IMR-90 (cell line): ENCODE results near the gene MSANTD1. TPM values are rescaled to one million over a fixed set of nuclear protein-coding genes. Genes with fewer than 3 reads are reported as not detected.

ENCODE experiments used
- ATAC-seq: fragments of 200-7000 bp; cut with Tn5 transposase; 2 replicates; pipeline ENCODE4 v1.9.1; 2020; ENCODE audit warnings: low read depth, mild to moderate bottlenecking, moderate library complexity
- BruUV-seq: library from RNA; stranded (reverse); fragments of 400-500 nt; replicated peaks from 2 replicates; lab custom pipeline; 2021; lab: Mats Ljungman, UMichigan
- CTCF ChIA-PET: fragments of 300-600 bp; formaldehyde crosslinking; extraction: SDS; loops from one replicate; lab custom pipeline; 2021; ENCODE audit warnings: antibody characterized with exemption; lab: Yijun Ruan, JAX
- POLR2A ChIA-PET: fragments of 300-600 bp; sonication (Branson Sonifier 250); formaldehyde crosslinking; loops from one replicate; lab custom pipeline; 2022; ENCODE audit warnings: antibody characterized with exemption; ENCODE audit not compliant: unreplicated experiment; lab: Charles Lee
- DNase-seq: peaks from one replicate; pipeline ENCODE4 v3.0.0; 2013
- H2AFZ ChIP-seq: replicated peaks from 2 replicates; pipeline ENCODE3; 2013; ENCODE audit warnings: low read length, mild to moderate bottlenecking; ENCODE audit not compliant: poor library complexity
- H2AK5ac ChIP-seq: 2 replicates; pipeline ENCODE4 v1.6.1; 2013; ENCODE audit warnings: low read depth, low read length, inconsistent platforms
- H2AK9ac ChIP-seq: replicated peaks from 2 replicates; pipeline ENCODE3; 2013; ENCODE audit warnings: mild to moderate bottlenecking, low read depth, low read length, moderate library complexity; ENCODE audit not compliant: poor library complexity
- H2BK120ac ChIP-seq: 2 replicates; pipeline ENCODE4 v1.6.1; 2013; ENCODE audit warnings: low read depth, low read length, inconsistent platforms
- H2BK15ac ChIP-seq: 3 replicates; pipeline ENCODE4 v1.6.1; 2013; ENCODE audit warnings: low read depth, low read length, inconsistent platforms
- H2BK20ac ChIP-seq: 2 replicates; pipeline ENCODE4 v1.6.1; 2013; ENCODE audit warnings: low read depth, mild to moderate bottlenecking, inconsistent platforms, low read length, moderate library complexity
- H2BK5ac ChIP-seq: 2 replicates; pipeline ENCODE4 v1.6.1; 2013; ENCODE audit warnings: mild to moderate bottlenecking, low read depth, low read length, inconsistent platforms; ENCODE audit not compliant: poor library complexity, severe bottlenecking
- H3K14ac ChIP-seq: replicated peaks from 2 replicates; pipeline ENCODE4 v1.6.1; 2013; ENCODE audit warnings: low read depth, low read length, inconsistent platforms
- H3K18ac ChIP-seq: 2 replicates; pipeline ENCODE4 v1.6.1; 2013; ENCODE audit warnings: low read depth, low read length, control low read depth
- H3K23ac ChIP-seq: 2 replicates; pipeline ENCODE4 v1.6.1; 2013; ENCODE audit warnings: low read depth, low read length, inconsistent platforms
- H3K27ac ChIP-seq: 2 replicates; pipeline ENCODE4 v1.5.1; 2013; ENCODE audit warnings: mild to moderate bottlenecking, control low read depth, low read length; ENCODE audit not compliant: insufficient read depth
- H3K27me3 ChIP-seq: 2 replicates; pipeline ENCODE4 v1.6.1; 2013; ENCODE audit warnings: low read length; ENCODE audit not compliant: control insufficient read depth, insufficient read depth
- H3K36me3 ChIP-seq: 2 replicates; pipeline ENCODE4 v1.6.1; 2013; ENCODE audit warnings: low read length, mixed read lengths; ENCODE audit not compliant: control insufficient read depth, insufficient read depth
- H3K4ac ChIP-seq: 2 replicates; pipeline ENCODE4 v1.6.1; 2013; ENCODE audit warnings: low read depth, low read length, inconsistent platforms
- H3K4me1 ChIP-seq: 2 replicates; pipeline ENCODE4 v1.6.1; 2013; ENCODE audit warnings: low read length, mixed read lengths; ENCODE audit not compliant: control insufficient read depth, insufficient read depth
- H3K4me2 ChIP-seq: 2 replicates; pipeline ENCODE4 v1.6.1; 2013; ENCODE audit warnings: low read depth, mild to moderate bottlenecking, control low read depth, low read length, moderate library complexity
- H3K4me3 ChIP-seq: 2 replicates; pipeline ENCODE4 v1.5.1; 2013; ENCODE audit warnings: low read depth, mild to moderate bottlenecking, control low read depth, low read length, moderate library complexity; ENCODE audit not compliant: insufficient read depth
- H3K56ac ChIP-seq: 2 replicates; pipeline ENCODE4 v1.6.1; 2013; ENCODE audit warnings: low read length, inconsistent platforms; ENCODE audit not compliant: insufficient read depth; ENCODE audit errors: extremely low read depth
- H3K79me1 ChIP-seq, 2 experiments: 2 replicates each; pipeline ENCODE4 v1.6.1; 2013; ENCODE audit warnings: low read length in 2 of 2, inconsistent platforms in 1 of 2, low read depth in 1 of 2
- H3K9ac ChIP-seq: 2 replicates; pipeline ENCODE4 v1.6.1; 2013; ENCODE audit warnings: low read depth, low read length, control low read depth
- H3K9me1 ChIP-seq: 2 replicates; pipeline ENCODE4 v1.6.1; 2013; ENCODE audit warnings: low read length, inconsistent platforms; ENCODE audit not compliant: insufficient read depth
- H3K9me3 ChIP-seq: 2 replicates; pipeline ENCODE4 v1.6.1; 2013; ENCODE audit warnings: low read length; ENCODE audit not compliant: control insufficient read depth, insufficient read depth
- H4K20me1 ChIP-seq: 2 replicates; pipeline ENCODE4 v1.6.1; 2013; ENCODE audit warnings: low read length, inconsistent platforms; ENCODE audit not compliant: insufficient read depth
- H4K5ac ChIP-seq: 2 replicates; pipeline ENCODE4 v1.6.1; 2013; ENCODE audit warnings: mild to moderate bottlenecking, low read depth, low read length, control low read depth
- H4K8ac ChIP-seq, 2 experiments: 2 replicates each; pipeline ENCODE4 v1.6.1; 2013; ENCODE audit warnings: low read depth in 2 of 2, low read length in 2 of 2, control low read depth in 1 of 2, inconsistent platforms in 1 of 2
- H4K91ac ChIP-seq: 2 replicates; pipeline ENCODE4 v1.6.1; 2013; ENCODE audit warnings: low read depth, low read length, inconsistent platforms; ENCODE audit not compliant: insufficient read depth
- BHLHE40 ChIP-seq: fragments of 150-350 bp; IDR thresholded peaks from 2 replicates; pipeline ENCODE4 v1.6.1; 2016; ENCODE audit warnings: mild to moderate bottlenecking, low read depth, low read length
- MAFK ChIP-seq: IDR thresholded peaks from 2 replicates; pipeline ENCODE4 v1.6.1; 2012; ENCODE audit warnings: low read depth, low read length, improper control_type of control experiment
- MAZ ChIP-seq: IDR thresholded peaks from 2 replicates; pipeline ENCODE4 v1.6.1; 2012; ENCODE audit warnings: low read depth, mild to moderate bottlenecking, low read length, improper control_type of control experiment, moderate library complexity, borderline replicate concordance
- MXI1 ChIP-seq: IDR thresholded peaks from 2 replicates; pipeline ENCODE4 v1.6.1; 2012; ENCODE audit warnings: low read depth, mild to moderate bottlenecking, low read length, moderate library complexity, borderline replicate concordance
- NFE2L2 ChIP-seq: fragments of 150-350 bp; IDR thresholded peaks from 2 replicates; pipeline ENCODE4 v1.6.1; 2016; ENCODE audit warnings: low read depth, mild to moderate bottlenecking, low read length
- RAD21 ChIP-seq: IDR thresholded peaks from 2 replicates; pipeline ENCODE4 v1.6.1; 2012; ENCODE audit warnings: low read length, improper control_type of control experiment
- USF2 ChIP-seq: fragments of 150-350 bp; IDR thresholded peaks from 2 replicates; pipeline ENCODE4 v1.6.1; 2017; ENCODE audit warnings: mild to moderate bottlenecking, antibody characterized with exemption, low read length, low read depth
- WGBS, 2 experiments: methylation state at CpG; one replicate each; pipeline versions ENCODE4 v1.1.5 to v1.1.7; 2013; ENCODE audit warnings: missing lambda C conversion rate in 2 of 2; ENCODE audit not compliant: insufficient read length in 1 of 2; ENCODE audit errors: extremely low coverage in 2 of 2; 5-methylcytosine and 5-hydroxymethylcytosine counted together
- dilution Hi-C: fragments of 300-500 bp; cut with HindIII; formaldehyde crosslinking; loops from one replicate; pipeline ENCODE4 v1.14.3; 2018; ENCODE audit warnings: low sequenced_read_pairs; ENCODE audit not compliant: unreplicated experiment
- in situ Hi-C: fragments of 300-500 bp; cut with MboI; formaldehyde crosslinking; loops from 3 replicates; pipeline ENCODE4 v1.14.3; 2019; ENCODE audit warnings: low sequenced_read_pairs, inconsistent platforms, mixed read lengths
- intact Hi-C: fragments of 100-400 bp; cut with micrococcal nuclease; formaldehyde crosslinking; loops from 2 replicates; pipeline ENCODE4 v1.10.0; 2022
- polyA plus RNA-seq, 3 experiments: library from polyadenylated mRNA; depleted of rRNA; stranded (reverse); fragments of >200 nt; gene quantifications; 2 replicates each; pipeline ENCODE4 v1.2.3, GENCODE V29; 2012; ENCODE audit warnings: low replicate concordance in 1 of 3
- total RNA-seq: library from RNA; depleted of rRNA; stranded (reverse); fragments of >200 nt; gene quantifications from 2 replicates; pipeline ENCODE4 v1.2.3, GENCODE V29; 2012

The MSANTD1 gene
- total and polyA plus RNA-seq, 2 of the 4 experiments (the other 2 are of a cell fraction) = under 0.01 to 0.07 TPM

DNA sequence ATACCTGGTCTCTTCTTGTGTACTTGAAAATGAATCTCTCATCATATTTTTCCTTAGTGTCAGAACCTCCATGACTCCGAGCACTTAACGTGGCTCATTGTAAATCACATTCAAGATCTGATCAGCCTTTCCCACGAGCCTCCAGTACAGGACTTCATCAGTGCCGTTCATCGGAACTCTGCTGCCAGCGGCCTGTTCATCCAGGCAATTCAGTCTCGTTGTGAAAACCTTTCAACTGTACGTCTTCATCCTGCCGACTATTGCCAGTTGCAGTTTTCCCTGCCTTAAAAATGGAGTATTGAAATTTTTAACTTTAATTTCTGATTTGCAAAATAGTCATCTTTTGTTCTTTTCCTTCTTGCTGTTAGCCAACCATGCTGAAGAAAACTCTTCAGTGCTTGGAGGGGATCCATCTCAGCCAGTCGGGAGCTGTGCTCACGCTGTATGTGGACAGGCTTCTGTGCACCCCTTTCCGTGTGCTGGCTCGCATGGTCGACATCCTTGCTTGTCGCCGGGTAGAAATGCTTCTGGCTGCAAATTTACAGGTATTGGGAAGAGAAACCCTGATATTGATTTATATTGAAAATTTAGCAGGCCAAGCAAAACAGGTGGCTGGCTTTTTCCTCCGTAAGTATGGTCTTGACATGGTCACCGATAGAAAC is 42.4 kb upstream of the MSANTD1 start:
- 93% methylated on average over 3 of the region's 18 CpGs; no CpG with 5 or more reads in 1 of the 2 experiments for WGBS, 2 experiments
- Histone ChIP-seq H2AK5ac (no peak overlapping the region), H3K56ac (no peak overlapping the region), H4K5ac (no peak overlapping the region), H3K36me3 (peaks cover 26% of the 10 kb centered on the region), H3K4ac (no peak overlapping the region), H3K9me1 (peaks cover 23% of the 10 kb centered on the region), H3K14ac (no peak overlapping the region), H3K4me1 (peaks cover 14% of the 10 kb centered on the region), H4K20me1 (peaks cover 13% of the 10 kb centered on the region; the same call in 1 of the 2 replicates), H3K4me3 (no peak overlapping the region), H2BK120ac (no peak overlapping the region), H3K79me1 (peaks cover 0 to 19% of the 10 kb centered on the region in 2 experiments; a peak in 2 of 4 replicates), H3K9ac (no peak overlapping the region), H3K23ac (no peak overlapping the region), H4K8ac (no peak overlapping the region), H3K27ac (no peak overlapping the region), H2AFZ (no peak overlapping the region), H3K27me3 (no peaks in the 10 kb centered on the region), H3K9me3 (no peaks in the 10 kb centered on the region), H4K91ac (no peak overlapping the region), H2AK9ac (no peak overlapping the region), H2BK15ac (no peak overlapping the region), H2BK5ac (no peak overlapping the region), H3K18ac (no peak overlapping the region), H3K4me2 (no peak overlapping the region), H2BK20ac (no peak overlapping the region)
- intact Hi-C loops = no loop called here
- TF ChIP-seq MAZ = no peak
- TF ChIP-seq NFE2L2 = no peak
- TF ChIP-seq RAD21 = no peak
- no peak for TF ChIP-seq MXI1
- no peak for TF ChIP-seq MAFK
- TF ChIP-seq BHLHE40 = no peak
- no peak for TF ChIP-seq USF2
- ATAC-seq (no peak), DNase-seq (no peak)
- ChIA-PET CTCF (no interaction called here), POLR2A (no interaction called here)
- dilution Hi-C loops = no loop called here
- BruUV-seq = no TSS peak
- in situ Hi-C loops = no loop called here
